ENCODE results near the gene DENND1B. TPM values are rescaled to one million over a fixed set of nuclear protein-coding genes. Genes with fewer than 3 reads are reported as not detected.

Gene DENND1B
- total and polyA plus RNA-seq, 12 donors = 1.7 to 14.3 (median 6.5) TPM

GRCh38 chr1:197674286-197674685 is 101.0 kb downstream of the DENND1B start:
- Histone ChIP-seq H3K27ac (no peak overlapping the region), H3K4me3 (no peak overlapping the region), H3K36me3 (replicated peaks in 1 of 2) (no peaks in the 10 kb centered on the region), H3K4me1 (replicated peaks in 1 of 2) (peaks cover 0 to 16% of the 10 kb centered on the region in 2 donors), H3K9me3 (replicated peaks in 1 of 3) (no peaks in the 10 kb centered on the region), H3K27me3 (no peaks in the 10 kb centered on the region)
- intact Hi-C loops (cut with DNase I) = no loop called here
- 91 to 96% (median 95%) methylated on average over 3 of the region's 3 CpGs for WGBS, 4 donors
- DNase-seq = no peak
- TF ChIP-seq CTCF (IDR thresholded peaks at IDR 0.05) (no peak), POLR2A (IDR thresholded peaks at IDR 0.05) (no peak)

GRCh38 chr1:197673292-197673691 is 102.0 kb downstream of the DENND1B start:
- TF ChIP-seq POLR2A (IDR thresholded peaks at IDR 0.05) = no peak
- no peak for TF ChIP-seq CTCF (IDR thresholded peaks at IDR 0.05)
- H3K4me1 ChIP-seq (replicated peaks in 1 of 2) = peaks cover 0 to 16% of the 10 kb centered on the region in 2 donors
- no peaks in the 10 kb centered on the region for H3K27me3 ChIP-seq
- H3K36me3 ChIP-seq (replicated peaks in 1 of 2) = no peaks in the 10 kb centered on the region
- 83 to 92% (median 90%) methylated on average over 2 of the region's 2 CpGs for WGBS, 4 donors
- no peaks in the 10 kb centered on the region for H3K9me3 ChIP-seq (replicated peaks in 1 of 3)
- no peak overlapping the region for H3K27ac ChIP-seq
- DNase-seq = no peak
- no peak overlapping the region for H3K4me3 ChIP-seq
- intact Hi-C loops (cut with DNase I) = no loop called here

GRCh38 chr1:197672347-197672746 is 102.9 kb downstream of the DENND1B start:
- no peaks in the 10 kb centered on the region for H3K27me3 ChIP-seq
- H3K27ac ChIP-seq = no peak overlapping the region
- H3K4me1 ChIP-seq (replicated peaks in 1 of 2) = peaks cover 0 to 16% of the 10 kb centered on the region in 2 donors
- no peaks in the 10 kb centered on the region for H3K9me3 ChIP-seq (replicated peaks in 1 of 3)
- H3K4me3 ChIP-seq = no peak overlapping the region
- intact Hi-C loops (cut with DNase I) = no loop called here
- no peak for DNase-seq
- TF ChIP-seq CTCF (IDR thresholded peaks at IDR 0.05) = no peak
- TF ChIP-seq POLR2A (IDR thresholded peaks at IDR 0.05) = no peak
- H3K36me3 ChIP-seq (replicated peaks in 1 of 2) = no peaks in the 10 kb centered on the region
- 97 to 100% (median 99%) methylated on average over 1 of the region's 1 CpG for whole genome bisulfite sequencing, 4 donors

- Histone ChIP-seq H3K9me3 (replicated peaks in 1 of 3) (no peaks in the 10 kb centered on the region), H3K36me3 (replicated peaks in 1 of 2) (no peaks in the 10 kb centered on the region), H3K27ac (no peak overlapping the region), H3K4me1 (replicated peaks in 1 of 2) (peaks cover 0 to 13% of the 10 kb centered on the region in 2 donors), H3K27me3 (no peaks in the 10 kb centered on the region), H3K4me3 (no peak overlapping the region)
- 85 to 96% (median 89%) methylated on average over 1 of the region's 1 CpG for WGBS, 4 donors
- no peak for DNase-seq
- TF ChIP-seq POLR2A (IDR thresholded peaks at IDR 0.05) (no peak), CTCF (IDR thresholded peaks at IDR 0.05) (no peak)
- intact Hi-C loops (cut with DNase I) = no loop called here
Measured at GRCh38 chr1:197671920-197672319, 103.4 kb downstream of the DENND1B start.
